HL-60/S4 (cell line): ENCODE data around the gene KIRREL3.

Experiments used
- in situ Hi-C: fragments of 300-500 bp; cut with MboI; formaldehyde crosslinking; loops from 2 replicates; pipeline ENCODE4 v1.14.3; 2022; ENCODE audit warnings: low sequenced_read_pairs

Gene KIRREL3

DNA sequence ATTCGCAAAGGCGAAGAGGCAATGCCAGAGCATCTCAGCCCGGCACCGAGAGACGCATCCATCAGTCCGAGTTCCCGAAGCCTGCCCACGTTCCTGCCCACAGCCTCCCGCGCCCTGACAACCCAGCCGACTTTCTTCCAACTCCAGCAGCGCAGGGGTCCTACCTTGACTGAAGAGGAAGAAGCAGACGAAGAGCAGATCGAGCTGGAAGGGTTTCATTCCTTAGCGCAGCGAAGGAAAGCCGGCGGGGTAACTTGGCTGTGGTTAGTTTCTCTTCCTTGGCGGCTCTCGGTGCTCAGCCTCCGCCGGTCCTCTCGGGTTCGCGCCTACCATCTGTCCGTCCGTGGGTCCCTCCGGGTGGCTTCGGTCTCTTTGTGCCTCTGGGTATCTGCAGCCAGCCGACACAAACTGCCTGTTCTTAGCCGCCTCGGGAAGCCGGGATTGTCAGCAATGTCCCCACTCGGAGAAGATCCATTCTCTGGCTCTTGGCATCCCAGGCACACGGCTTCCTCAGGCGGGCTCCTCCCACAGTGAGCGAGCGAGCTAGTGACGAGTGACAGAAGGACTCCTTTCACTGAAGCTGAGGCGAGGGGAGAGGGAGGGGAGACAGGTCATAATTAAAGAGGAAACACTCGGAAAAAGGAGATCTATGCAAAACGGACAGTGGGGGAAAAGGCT, at the start of gene KIRREL3:
TSS of gene KIRREL3 (minus strand) at position 480 of the 678 bp plus-strand sequence.
- in situ Hi-C loops: no loop called here

DNA sequence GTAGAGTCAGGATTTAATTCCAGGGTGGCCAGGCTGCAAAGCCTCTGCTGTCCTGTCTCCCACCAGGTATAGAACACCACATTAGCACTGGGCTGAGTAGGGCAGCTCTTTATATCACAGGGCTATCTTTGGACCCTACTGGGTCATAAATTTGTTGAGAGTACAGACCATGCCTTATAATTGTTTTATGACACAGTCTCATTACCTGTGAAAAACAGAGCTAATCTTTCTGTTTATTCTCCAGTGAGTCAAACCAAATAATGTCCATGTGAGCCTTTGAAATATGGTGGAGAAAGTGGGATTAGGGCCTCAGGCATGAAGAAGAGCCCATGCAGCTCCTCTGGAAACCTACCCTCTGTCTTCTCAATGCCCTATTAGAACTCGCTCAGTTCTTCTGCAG, 49.6 kb upstream of the KIRREL3 start:
- in situ Hi-C loops: no loop called here

DNA sequence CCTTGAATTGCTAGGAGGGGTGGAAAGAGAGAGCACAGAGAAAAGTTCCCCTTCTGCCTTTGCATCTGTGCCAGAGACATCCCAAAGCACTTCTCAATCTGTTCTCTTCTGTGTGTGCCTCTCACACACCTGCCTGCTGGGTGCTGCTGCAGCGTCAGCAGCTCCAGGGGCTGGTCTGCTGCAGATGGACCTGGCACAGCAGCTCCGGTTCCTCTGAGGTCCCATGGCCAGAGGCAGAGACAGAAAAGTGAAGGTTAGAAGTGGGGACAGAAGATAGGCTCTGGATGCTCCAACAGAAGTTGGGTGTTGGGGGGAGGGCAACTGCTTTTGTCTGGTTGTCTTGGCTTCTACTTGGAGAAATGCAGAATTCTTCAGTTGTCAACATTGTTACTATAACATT, 48.9 kb upstream of the KIRREL3 start:
- in situ Hi-C loops: no loop called here

DNA sequence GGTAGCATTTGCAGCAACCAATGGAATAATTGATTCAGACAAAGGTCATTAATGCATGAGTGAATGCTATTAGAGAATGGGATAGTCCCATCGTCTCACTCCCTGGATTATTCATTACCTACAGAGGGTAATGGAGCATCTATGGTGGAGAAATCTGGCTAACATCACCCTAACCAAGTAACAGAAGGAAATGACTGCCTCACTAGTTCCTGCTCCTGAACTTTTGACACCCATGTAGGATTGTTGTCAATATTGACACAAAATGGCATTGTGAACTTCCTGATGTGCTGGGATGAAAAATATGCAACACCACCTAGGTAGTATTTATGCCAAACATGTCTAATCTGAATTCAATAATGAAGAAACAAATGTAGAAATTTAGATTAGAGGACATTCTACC, 44.0 kb upstream of the KIRREL3 start:
- in situ Hi-C loops: no loop called here

DNA sequence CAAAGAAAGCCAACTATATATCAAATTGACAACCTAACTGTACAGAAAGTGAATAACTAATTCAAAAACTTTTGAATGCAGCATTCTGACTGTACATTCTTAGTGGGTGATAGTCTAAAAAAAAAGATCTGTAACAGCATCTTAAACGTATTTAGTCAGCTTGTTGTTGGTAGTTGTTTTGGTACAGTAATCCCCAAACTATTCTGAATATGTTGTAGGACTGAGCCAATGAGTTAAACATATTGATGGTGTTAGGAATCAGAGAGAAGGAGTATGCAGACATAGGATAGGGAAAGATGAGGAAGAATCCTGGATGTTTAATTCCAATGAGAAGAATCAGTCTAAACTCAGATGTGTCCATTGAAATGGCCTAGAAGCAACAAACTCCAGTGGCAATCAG, 41.9 kb upstream of the KIRREL3 start:
- in situ Hi-C loops: no loop called here

DNA sequence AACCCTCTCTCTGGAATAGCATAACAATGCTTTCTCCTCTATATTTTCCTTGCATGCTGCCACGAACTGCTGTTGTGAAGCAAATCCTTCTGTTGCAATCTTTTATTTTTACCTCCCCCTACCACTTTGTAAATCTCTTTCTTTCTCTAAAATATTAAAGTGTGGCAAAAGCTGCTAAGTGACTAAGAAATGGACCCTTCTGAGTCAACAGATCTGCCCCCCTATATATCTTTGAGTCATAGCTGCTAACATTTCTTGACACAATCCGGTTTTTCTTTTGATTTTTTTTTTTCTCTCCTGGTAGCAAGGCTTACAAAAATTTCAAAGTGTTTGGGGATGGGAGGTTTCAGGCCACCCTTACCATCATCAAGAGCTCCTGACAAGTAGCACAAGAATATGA, 39.0 kb upstream of the KIRREL3 start:
- in situ Hi-C loops: no loop called here

DNA sequence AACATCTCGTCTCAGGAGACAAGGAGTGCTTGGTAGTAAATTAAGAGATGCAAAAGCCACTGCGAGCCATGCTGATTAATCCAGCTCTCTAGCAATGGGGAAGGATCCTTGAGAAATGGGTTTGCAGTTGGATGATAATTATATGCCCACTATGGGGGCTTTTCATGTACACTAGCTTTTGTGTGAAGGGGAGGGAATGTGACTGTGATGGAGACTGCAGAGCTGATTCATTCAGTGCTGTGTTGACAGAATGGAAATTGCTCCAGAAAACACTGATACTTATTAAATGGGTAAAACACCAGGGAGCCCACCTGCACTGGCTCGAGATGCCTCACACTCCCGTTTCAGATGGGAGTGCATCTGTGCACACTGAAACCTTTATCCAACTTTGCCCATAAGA, 37.0 kb upstream of the KIRREL3 start:
- in situ Hi-C loops: no loop called here

DNA sequence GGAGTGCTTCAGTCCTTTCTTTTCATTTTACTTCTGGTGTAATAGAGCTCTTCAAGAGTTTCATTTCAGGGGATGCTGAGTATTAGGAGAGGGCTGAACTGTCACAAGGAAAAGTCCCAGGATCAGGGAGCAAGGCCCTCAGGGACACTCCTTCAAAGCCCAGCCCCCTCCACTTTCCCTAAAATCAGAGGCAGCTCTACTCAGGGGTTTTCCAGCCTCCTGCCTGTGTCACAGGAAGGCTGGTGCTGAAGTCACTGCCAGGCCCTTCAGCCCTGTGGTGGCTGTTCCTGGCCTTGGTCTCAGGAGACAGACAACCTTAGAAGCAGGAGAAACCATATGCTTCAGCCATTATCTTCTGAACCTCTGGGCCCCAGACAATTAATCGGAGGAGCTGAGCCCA, 36.4 kb upstream of the KIRREL3 start:
- in situ Hi-C loops: no loop called here

DNA sequence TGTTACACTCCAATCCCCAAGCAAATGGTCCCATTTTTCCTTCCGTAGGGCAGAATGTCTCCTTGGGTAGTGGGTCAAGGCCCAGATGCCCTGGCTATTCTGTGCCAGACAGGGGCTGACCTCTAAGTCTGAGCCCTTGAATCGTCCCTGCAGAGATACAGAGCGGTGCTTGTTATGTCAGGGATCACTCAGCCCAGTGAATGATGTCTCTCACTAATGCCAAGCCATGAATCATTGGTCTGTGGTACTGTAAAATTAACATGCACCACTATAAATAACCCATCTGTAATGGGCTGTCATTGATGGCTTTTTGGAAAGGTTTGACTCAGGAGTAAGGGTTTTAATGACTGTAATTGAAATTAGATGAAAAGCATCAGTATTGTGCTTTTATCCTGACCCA, 35.3 kb upstream of the KIRREL3 start:
- in situ Hi-C loops: no loop called here

DNA sequence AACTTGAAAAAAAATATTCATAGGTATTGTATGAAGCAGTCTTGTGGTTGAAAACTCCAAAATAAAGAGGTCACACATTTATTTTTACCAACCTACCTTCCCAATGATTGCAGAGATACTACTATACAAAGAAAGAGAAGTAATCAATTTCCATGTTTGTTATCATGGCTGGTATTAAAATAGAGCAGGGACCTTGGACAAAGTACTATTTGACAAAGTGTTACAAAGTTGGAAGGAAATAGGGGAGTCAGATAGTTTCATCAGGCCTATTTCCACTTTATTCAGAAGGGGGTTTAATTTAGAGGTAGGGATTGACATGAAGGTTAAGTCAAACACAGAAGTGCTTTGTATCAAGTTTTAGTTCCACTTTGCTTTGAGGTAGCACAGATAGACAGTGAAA, 34.4 kb upstream of the KIRREL3 start:
- in situ Hi-C loops: no loop called here

DNA sequence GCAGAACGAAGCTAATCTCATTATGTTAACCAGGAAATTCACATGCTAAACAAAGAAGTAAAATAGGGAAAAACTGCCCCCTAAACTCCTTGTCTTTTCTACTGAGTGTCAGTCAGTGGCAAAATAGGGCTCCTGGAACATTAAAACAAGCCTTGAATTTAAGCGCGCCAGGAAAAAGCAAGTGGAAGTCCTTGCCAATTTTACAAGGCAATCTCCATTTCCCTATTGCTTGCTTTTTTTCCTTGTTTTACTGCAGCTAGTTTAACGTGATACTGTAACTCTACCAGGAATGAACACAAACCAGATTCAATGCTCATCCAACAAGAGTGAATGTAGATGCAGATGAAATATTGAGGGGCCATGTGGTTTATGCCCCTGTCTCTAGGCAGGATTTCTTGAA, 28.1 kb upstream of the KIRREL3 start:
- in situ Hi-C loops: no loop called here

DNA sequence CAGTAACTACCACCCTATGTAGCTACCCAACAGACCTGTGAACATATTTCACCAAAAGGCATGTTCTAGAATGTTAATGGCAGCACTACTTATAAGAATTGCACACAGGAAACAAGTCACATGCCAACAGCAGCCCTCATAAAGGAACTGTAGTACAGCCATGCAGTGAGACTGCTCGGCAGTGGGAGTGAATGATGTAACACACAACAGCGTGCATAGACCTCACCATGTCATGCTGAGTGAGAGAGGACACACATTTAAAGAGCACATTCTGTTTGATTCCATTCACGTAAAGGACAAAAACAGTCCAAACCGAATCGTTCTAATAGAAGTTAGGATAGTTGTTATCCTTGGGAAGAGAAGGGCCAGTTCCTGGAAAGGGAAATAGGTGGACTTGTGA, 27.2 kb upstream of the KIRREL3 start:
- in situ Hi-C loops: no loop called here

DNA sequence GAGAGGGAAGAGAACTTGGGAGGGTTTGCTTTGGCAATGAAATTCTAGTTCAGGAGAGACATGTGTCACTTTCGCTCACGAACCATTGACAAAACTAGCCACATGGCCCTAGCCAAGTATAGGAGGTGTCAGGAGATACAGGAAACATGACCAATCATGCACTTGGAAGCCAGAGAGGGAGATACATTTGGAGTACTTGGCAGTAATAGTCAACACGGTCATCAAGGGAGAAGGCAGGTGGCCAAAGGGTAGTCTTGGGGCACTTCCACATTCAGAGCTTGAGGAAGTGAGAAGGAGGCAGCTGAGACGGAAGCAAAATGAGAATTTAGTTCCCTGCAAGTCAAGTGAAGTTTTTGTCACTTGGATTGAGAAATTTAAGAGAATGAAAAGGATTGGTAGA, 26.4 kb upstream of the KIRREL3 start:
- in situ Hi-C loops: no loop called here

DNA sequence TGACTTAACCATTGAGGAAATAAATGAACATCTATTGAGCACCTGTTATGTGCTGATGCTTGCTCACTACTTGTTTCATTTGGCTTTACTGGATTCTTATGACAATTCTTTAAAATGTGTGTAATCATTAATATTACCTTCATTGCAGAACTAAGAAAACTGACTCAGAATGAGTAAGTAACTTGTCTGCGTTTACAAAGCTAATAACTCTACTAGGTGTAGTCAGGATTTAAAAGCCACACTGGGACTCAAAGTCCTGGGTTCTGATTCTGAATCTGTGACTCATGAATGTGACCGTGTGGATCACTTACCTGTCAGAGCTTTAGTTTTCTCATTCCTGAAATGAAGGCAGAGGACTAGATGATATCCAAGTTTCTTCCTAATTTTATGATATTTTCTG, 23.4 kb upstream of the KIRREL3 start:
- in situ Hi-C loops: no loop called here

DNA sequence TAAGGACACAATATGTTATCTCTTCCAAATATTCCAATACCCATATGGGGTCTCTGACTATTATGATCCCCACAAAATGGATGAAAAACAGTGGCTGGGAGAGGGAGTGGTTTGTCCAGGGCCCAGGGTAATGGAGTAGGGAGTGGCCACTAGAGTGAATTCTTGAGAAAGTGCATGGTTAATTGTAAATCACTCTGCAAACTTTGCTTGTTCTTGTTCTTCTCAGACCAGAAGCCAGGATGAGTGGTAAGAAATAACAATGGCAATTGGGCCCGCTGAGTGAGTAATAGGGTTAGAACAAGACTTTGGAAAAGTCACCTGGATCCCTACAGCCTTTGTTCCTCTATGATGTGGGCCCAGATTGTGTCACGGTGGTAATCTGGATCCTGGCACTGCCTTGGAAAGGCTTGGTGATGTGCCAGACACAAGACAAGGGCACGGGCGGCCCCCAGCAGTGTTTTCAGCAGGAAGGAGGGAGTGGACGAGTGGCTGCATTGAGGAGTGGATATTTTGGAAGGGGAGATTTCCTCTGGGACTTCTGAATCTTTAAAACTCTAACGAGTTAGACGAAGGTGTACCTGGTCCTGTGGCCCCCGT, 18.2 kb upstream of the KIRREL3 start:
- in situ Hi-C loops: no loop called here

DNA sequence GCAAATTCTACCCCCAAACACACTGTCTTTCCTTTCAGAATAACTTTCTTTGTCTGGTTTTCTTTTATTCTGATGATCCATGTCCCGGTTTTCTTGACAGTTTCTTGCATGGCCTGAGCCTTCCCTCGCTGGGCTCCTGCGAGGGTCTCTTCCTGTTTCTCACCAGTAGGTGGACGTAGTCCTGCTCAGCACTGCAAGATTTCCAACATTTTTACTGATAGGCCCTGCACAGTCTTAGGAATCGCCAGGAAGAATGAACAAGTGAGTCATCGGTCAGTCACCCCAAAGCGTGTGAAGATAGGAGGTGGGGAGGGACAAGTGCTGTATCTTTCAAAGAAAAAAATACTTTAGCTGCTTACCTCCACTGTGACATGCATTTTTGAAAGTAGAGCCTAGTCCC, 16.9 kb upstream of the KIRREL3 start:
- in situ Hi-C loops: no loop called here

DNA sequence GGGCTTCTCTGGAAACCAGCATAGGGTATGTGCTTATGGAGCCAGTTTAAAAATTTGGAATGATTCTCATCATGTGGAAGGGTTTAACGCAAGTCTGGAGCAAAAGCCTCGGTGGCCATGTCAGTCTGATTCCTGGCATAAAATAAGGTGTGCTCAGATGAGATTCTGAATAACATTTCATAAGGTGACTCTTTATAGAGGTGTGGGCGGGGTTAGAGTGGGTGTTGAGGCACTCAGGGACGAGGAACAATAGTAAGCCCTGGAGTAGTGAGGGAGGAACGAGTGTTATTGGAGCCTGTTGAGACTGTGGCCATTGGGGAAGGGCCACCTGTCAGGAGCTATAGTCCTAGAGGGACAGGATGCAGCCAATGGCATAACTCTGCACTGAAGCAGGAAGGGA, 13.0 kb upstream of the KIRREL3 start:
- in situ Hi-C loops: no loop called here

DNA sequence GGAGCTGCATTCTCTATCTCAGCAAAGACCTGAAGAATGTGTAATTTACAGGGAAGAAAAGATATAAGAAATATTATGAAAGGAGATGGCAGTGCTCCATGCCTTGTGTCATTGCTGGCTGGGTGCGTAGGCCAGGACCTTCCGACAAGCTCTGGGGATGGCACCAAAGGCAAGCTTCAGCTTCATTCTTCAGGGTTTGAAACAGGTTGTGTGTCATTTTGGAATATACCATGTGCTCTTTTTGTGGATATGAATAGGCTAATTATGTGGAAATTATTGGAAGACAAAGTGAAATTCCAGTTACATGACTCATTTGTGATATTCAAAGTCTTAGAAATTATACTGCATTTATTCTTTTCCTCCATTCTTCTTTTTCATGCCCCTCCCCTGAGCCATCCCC, 5.7 kb upstream of the KIRREL3 start:
- in situ Hi-C loops: no loop called here

DNA sequence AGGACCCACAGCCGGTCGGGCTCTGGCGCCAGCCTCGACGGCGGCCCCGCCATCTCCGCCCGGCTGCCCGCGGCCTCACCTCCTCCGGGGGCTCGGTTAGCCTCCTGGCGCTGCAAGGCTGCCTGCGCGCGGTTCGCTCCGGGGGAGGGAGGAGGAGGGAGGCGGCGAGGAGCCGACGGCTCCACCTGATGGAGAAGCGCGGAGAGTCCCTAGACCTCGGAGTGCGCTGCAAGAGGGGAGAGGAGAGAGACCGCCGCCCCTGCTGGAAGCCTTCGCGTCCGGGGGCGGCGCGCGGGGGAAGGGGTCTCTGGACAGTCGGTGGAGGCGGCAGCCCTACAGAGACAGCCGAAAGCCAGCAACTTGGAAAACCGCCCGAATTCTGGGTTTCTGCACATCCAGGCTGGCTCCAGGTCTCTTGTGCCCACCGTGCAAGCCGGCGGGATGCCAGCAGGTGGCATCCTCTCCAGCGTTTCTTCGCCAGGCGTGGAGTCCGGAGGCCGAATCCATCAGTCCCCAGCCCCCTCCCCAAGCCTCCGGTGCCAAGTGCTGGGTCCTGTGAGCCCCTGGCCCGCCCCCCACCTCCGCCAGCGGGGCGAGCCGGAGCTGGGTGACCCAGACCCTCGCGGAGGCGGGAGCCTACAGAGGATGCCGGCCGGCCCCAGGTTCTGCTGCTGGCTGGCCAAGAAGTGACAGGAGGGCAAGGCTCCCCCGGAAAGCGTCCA, 2.9 kb upstream of the KIRREL3 start:
- in situ Hi-C loops: no loop called here

DNA sequence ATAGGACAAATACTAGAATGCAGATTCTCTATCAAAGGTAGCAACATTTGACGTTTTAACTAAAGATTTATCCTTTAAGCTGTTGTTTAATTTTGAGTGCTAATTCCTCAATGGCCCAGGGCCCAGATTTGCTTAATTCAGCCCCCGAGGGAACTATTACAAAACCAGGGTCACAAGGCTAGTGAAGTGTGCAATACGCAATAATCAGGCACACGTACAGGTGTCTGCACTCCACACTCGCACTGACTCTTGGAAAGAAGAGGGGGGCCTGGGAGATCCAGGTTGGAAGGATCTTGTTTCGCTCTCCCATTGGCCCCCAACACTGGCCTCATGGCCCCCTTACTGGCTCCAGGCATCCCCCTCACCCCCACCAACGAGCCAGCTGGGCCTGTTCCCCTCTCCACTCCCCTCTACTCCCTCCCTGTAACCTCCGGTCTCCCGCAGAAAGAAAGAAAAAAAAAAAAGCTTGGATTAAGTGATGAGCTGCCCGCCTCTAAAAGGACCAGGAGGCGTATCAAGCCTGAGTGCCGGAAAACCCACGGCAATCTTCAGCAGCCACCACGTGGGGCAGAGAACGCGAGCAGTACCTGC, 2.2 kb upstream of the KIRREL3 start:
- in situ Hi-C loops: no loop called here

DNA sequence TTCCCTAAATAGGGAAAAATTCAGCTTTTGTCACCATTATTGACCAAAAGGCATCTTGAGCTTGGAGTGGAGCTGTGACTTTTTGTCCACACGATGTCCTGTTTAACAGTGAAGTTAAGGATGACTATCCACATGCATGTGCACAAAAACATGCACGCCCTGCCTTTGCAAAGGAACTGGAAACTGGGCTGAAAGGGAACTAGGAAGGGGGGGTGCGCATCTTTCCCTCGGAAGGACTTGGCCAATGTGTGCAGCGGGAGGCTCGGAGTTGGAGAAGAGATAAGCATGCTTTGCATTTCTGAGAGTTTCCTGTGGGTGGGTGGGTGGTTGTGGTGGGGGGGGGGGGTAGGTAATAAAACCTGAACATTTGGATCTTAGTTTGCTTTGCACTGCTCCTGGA, 411 bp upstream of the KIRREL3 start:
- in situ Hi-C loops: no loop called here

DNA sequence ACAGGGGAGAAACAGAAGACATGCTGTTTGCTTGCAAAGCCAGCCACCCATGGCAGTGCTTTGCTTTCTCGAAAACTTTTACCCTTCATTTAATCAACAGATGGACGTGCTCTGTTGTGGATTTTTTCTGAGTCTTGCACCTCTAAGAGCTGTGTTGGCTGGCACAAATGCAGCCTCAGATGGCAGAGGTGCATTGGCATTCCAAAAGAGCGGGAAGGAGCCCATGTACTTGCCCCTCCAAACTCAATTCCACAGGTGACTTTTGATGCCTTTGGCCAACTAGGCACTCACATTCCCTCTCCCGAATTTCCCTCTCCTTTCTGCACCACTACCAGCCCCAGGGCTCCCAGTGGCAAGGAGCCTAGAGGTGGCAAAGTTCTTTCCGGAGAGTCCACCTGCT, 1.2 kb downstream of the KIRREL3 start:
- in situ Hi-C loops: loop anchor here (25.0 kb wide), 3 partner anchors 287 to 687 kb away; partner anchors contain the start of gene DCPS
